GM10266 (cell line): ENCODE data around the gene GNG11.

Source experiments
- DNase-seq: peaks from one replicate; pipeline ENCODE4 v3.0.0; 2012; ENCODE audit errors: extremely low spot score
- CTCF ChIP-seq: IDR thresholded peaks from 2 replicates; pipeline ENCODE4 v1.5.1; 2012; ENCODE audit warnings: mild to moderate bottlenecking, low read depth; ENCODE audit not compliant: control insufficient read depth, insufficient read depth; ENCODE audit errors: missing control alignments

GNG11 gene

GRCh38 chr7:93921607-93922566, at the start of gene GNG11:
Gene GNG11, plus strand, starts transcription at chr7:93921735. Its CDS starts 403 bp downstream, at chr7:93922138.
- peak; percentile 20 for DNase-seq
- TF ChIP-seq CTCF = no peak

- no peak for TF ChIP-seq CTCF
- DNase-seq = no peak
Measured at GRCh38 chr7:93873998-93874574, 47.4 kb upstream of the GNG11 start.

GRCh38 chr7:93877742-93878141, 43.8 kb upstream of the GNG11 start:
- DNase-seq = no peak
- TF ChIP-seq CTCF = no peak

GRCh38 chr7:93879356-93879755, 42.2 kb upstream of the GNG11 start:
- DNase-seq = no peak
- no peak for TF ChIP-seq CTCF

- DNase-seq = no peak
Measured at GRCh38 chr7:93882468-93882867, 39.1 kb upstream of the GNG11 start.

GRCh38 chr7:93883078-93883916, 38.2 kb upstream of the GNG11 start:
- no peak for DNase-seq
- TF ChIP-seq CTCF = no peak

More at GRCh38 chr7:93882468-93882867, 39.1 kb upstream of the GNG11 start:
- no peak for TF ChIP-seq CTCF
